Stimulated activated CD8-positive, alpha-beta memory T cell treated with anti-CD3 and anti-CD28 coated beads, Interleukin-4, amount 100 ng/mL, for 24 hours (primary cell): ENCODE data around the gene BAHD1.
"Not testable (repeated sequence)": the region's sequence is repeated elsewhere in the genome, so short reads cannot be mapped to it uniquely, and the experiment has no call there.

Source experiments
- DNase-seq: peaks from one replicate; pipeline ENCODE4 v3.0.0-alpha.2; 2020; ENCODE audit warnings: low read depth

The BAHD1 gene

GRCh38 chr15:40445421-40445922, 4.7 kb downstream of the BAHD1 start:
- DNase-seq: no peak

DNA sequence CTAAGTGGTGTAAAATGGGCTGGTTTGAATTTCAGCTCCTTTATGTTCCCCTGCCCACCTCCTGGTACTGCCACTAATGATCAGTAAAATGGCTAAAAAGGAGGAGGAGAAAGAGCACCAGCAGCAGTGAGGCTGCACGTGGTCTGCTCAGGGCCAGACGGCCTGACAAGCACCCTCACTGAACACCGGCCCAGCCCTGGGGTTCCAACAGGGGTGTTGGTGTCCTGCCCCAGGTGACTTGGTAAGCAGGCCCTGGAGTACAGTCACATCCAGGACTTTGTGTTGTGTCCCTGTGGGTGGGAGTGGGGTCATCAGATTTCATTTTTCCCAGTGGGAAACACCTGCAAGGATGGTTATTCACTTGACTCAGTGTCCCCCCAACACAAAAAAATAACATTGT, 5.4 kb downstream of the BAHD1 start:
- DNase-seq: no peak

GRCh38 chr15:40448354-40448753, 7.6 kb downstream of the BAHD1 start:
- no peak for DNase-seq

DNA sequence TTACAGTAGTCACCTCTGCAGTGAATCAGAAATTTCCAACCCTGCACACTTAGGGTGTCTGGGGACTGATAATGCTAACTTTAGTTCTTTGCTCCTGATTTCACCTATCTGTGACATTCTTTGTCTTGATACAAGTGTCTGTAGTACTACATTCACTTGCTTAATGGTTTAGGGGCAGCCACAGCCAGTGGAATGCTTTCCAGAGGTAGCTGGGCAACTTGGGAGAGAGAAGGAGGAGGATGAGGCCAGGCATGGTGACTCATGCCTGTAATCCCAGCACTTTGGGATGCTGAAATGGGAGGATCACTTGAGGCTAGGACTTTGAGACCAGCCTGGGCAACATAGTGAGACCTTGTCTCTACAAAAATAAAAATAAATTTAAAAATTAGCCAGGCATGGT, 8.5 kb downstream of the BAHD1 start:
- no peak for DNase-seq

DNA sequence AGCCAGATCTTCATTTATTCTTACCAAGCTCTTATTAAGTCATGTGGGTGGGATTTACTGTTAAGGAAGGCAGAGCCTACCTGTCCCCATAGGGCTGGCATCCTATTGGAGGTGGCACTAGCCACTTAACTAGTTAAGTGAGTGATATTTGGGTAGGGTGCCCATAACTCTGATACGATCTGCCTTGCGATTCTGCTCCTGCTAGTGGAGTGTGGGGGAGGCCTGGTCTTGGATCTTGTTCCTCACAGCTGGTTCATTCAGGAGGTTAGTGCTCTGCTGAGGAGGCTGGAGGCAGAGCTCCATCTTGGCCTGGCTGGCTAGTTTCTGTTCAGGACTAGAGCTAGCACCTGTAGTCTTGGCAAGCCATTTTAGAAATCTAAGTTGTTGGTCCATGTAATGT, 9.3 kb downstream of the BAHD1 start:
- no peak for DNase-seq

DNA sequence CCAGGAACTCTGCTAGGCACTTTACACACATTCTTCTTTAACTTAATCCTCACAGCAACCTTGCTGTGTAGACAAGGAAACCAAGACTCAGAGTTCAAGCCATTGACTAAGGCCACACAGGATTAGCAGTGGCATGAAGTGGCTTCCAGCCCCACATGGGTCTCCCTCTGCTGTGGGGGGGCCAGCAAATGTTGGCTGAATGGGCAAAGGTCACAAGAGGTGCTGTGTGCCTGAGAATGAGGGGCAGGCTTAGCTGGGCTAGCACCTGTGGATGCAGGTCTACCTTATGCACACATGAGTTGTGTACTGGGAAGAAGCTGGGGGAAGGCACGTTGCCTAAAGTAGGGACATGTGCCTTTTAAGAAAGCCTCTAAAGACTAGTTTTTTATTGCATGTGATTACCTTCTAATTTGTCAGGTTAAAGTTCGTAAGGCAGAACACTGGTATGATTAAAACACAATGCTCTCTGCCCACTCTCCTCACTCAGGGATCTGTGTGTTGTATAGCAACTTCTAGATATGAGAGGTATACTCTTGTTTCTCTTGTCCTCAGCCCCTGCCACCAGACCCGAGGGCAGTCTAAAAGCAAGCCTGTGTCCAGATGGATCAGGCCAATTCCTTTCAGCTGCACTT, 10.9 kb downstream of the BAHD1 start:
- no peak for DNase-seq

- DNase-seq: no peak
Observed at GRCh38 chr15:40452296-40453090, 11.7 kb downstream of the BAHD1 start.

GRCh38 chr15:40453941-40454340, 13.2 kb downstream of the BAHD1 start:
- DNase-seq: not testable (repeated sequence)

- DNase-seq: no peak
Observed at GRCh38 chr15:40454904-40455391, 14.2 kb downstream of the BAHD1 start.

GRCh38 chr15:40456299-40456712, 15.6 kb downstream of the BAHD1 start:
- DNase-seq: no peak

- no peak for DNase-seq
Observed at GRCh38 chr15:40456738-40457137, 16.0 kb downstream of the BAHD1 start.

- no peak for DNase-seq
Observed at GRCh38 chr15:40458495-40459371, 18.0 kb downstream of the BAHD1 start.

- no peak for DNase-seq
Observed at GRCh38 chr15:40459391-40460015, 18.8 kb downstream of the BAHD1 start.

GRCh38 chr15:40460404-40460803, 19.7 kb downstream of the BAHD1 start:
- DNase-seq: no peak

DNA sequence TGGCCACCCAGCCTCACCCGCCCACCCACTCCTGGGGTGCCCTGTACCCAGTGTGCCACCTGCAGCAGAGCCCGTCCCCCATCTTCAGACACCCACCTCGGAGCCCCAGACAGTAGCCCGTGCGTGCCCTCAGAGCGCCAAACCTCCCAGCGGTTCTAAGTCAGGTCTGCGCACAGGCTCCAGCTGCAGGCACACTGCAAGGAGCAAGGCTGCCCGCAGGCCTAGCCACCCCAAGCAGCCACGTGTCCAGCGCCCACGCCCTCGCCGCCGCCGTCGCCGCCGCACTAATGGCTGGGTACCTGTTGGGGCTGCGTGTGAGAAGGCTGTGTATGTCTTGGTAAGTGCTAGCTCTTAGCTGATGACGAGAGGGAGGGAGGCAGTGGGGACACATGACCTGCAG, 21.2 kb downstream of the BAHD1 start:
- no peak for DNase-seq

- DNase-seq: no peak
Observed at GRCh38 chr15:40463279-40463678, 22.5 kb downstream of the BAHD1 start.

GRCh38 chr15:40463886-40464545, 23.3 kb downstream of the BAHD1 start:
- DNase-seq: no peak

GRCh38 chr15:40464595-40465185, 23.9 kb downstream of the BAHD1 start:
- DNase-seq: no peak

- no peak for DNase-seq
Observed at GRCh38 chr15:40465939-40466338, 25.2 kb downstream of the BAHD1 start.

- DNase-seq: no peak
Observed at GRCh38 chr15:40466426-40467260, 25.9 kb downstream of the BAHD1 start.
